CD4-positive, alpha-beta T cell treated with Interleukin-4 for 1 hour (primary cell): ENCODE measurements around the gene COX4I1.
"Not testable (repeated sequence)": the region's sequence is repeated elsewhere in the genome, so short reads cannot be mapped to it uniquely, and the experiment has no call there.

ENCODE experiments used
- DNase-seq, 2 donors: peaks; one replicate each; pipeline ENCODE4 v3.0.0-alpha.2; 2020 to 2022

The COX4I1 gene

DNA sequence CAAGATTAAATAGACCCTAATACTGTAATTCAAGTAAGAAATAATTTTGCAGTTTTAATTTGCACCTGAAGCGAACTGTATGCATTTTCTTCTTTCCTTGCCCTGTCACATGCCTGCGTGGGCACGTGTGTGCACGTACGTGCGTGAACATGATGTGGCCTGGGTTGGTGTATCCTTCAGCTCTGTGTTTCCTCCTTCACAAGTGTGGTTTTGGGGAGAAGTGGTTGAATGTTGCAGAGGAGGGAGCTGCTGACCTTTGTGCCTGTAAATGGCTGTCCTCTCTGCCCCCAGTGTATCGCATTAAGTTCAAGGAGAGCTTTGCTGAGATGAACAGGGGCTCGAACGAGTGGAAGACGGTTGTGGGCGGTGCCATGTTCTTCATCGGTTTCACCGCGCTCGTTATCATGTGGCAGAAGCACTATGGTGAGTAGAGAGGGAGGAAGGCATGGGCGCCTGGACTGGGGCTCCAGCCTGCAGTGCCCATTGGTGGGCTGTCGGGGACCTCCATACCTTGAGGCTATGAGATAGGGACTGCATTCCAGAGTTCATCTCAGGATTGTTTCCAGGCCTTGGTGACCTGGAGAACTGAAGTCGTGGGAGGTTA, 6.0 kb downstream of the COX4I1 start:
- no peak for DNase-seq

- DNase-seq, result no peak
Measured at GRCh38 chr16:85806539-85806938, 7.0 kb downstream of the COX4I1 start.

DNA sequence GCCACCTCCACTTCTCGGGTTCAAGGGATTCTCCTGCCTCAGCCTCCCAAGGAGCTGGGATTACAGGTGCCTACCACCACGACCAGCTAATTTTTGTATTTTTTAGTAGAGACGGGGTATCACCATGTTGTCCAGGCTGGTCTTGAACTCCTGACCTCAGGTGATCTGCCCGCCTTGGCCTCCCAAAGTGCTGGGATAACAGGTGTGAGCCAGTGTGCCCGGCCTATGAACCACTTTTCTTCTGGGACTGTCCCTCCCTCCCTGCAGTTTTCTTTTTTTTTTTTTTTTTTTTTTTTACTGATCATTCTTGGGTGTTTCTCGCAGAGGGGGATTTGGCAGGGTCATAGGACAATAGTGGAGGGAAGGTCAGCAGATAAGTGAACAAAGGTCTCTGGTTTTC, 7.8 kb downstream of the COX4I1 start:
- DNase-seq, result not testable (repeated sequence)

DNA sequence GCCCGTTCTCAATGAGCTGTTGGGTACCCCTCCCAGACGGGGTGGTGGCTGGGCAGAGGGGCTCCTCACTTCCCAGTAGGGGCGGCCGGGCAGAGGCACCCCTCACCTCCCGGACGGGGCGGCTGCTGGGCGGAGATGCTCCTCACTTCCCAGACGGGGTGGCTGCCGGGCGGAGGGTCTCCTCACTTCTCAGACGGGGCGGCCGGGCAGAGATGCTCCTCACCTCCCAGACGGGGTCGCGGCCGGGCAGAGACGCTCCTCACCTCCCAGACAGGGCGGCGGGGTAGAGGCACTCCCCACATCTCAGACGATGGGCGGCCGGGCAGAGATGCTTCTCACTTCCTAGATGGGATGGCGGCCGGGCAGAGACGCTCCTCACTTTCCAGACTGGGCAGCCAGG, 8.6 kb downstream of the COX4I1 start:
- DNase-seq, result not testable (repeated sequence)

- no peak for DNase-seq
Measured at GRCh38 chr16:85808926-85809325, 9.4 kb downstream of the COX4I1 start.

GRCh38 chr16:85809645-85810044, 10.2 kb downstream of the COX4I1 start:
- no peak for DNase-seq

DNA sequence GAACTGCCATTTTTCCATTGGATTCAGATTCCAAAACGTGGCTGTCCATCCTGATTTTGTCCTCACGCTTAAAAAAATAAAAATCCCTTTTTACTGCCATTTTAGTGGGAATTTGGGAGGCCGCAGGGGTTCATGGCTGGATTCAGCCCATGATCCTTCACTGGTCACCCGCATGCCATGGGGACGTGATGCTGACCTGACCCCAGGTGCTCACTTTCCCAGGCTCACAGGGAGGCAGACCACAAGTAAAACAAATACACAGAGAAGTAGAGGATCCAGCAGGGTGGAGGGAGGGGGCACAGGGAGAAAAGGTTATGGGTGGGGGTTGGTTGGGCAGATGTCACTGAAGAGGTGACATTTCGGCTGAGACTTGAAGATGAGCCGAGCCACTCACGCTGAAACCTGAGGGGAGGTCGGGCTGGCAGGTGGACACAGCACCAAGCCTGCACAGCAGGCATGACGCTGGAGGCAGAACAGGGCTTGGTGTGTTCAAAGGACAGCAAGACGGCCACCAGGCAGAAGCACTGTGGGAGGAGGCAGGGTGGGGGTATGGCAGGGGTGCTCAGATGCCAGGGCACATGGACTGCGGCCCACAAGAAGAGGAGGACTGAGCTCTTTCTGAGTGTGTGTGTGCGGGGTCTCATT, 10.7 kb downstream of the COX4I1 start:
- no peak for DNase-seq

DNA sequence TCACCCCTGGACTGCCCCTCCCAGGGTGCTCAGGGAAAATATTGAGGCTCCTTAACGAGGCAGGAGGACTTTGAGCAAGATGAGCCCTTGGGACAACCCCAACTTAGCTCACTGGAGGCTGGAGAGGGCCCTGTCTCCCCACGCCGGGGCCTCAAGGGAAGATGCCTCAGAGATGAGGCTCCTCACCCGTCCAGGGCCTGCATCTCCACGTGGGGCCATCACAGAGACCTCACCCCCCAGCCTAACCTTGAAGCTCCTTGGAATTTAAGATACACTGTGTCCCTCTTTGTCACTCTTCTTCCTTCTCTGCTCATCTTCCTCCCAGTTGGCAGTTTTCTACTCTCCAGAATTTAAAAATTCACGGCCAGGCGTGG, 11.2 kb downstream of the COX4I1 start:
- DNase-seq, result no peak

DNA sequence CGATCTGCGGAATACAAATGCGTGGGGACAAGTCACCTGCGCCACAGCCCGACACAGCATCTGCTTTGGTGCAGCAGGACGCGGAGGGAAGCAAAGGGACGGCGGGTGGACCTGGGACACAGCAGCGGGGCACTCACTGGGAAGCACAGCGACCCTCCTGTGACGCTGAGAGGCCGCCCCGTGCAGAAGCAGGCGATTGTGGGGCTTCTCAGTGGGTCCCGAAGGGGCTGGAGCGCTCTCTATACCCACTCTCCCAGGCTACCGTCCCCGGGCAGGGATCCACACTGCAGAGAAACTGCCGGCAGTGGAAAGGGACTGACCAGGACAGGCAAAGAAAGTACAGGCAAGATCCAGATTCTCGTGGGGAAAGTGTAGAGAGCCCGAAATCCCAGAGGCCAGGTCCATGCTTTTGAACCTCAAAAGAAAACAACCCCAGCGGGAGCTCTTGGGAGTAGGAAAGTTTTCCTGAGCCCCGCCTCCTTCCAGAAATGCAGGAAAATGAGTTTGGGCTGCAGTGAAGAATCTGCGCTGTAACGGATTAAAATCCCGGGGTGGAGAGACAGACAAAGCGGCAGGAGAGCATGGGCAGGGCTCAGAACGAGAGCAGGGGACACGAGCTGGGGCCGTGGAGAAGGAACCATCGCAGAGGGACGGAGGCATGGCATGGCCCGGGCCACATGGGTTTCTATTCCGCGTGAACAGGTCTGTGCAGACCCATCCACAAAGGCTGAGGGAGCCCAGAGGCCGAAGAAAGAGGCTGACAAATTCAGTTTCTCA, 12.7 kb downstream of the COX4I1 start:
- DNase-seq, result no peak

- no peak for DNase-seq
Measured at GRCh38 chr16:85812811-85813700, 13.6 kb downstream of the COX4I1 start.

GRCh38 chr16:85816159-85816558, 16.7 kb downstream of the COX4I1 start:
- no peak for DNase-seq

- DNase-seq, result not testable (repeated sequence)
Measured at GRCh38 chr16:85817195-85817594, 17.7 kb downstream of the COX4I1 start.

DNA sequence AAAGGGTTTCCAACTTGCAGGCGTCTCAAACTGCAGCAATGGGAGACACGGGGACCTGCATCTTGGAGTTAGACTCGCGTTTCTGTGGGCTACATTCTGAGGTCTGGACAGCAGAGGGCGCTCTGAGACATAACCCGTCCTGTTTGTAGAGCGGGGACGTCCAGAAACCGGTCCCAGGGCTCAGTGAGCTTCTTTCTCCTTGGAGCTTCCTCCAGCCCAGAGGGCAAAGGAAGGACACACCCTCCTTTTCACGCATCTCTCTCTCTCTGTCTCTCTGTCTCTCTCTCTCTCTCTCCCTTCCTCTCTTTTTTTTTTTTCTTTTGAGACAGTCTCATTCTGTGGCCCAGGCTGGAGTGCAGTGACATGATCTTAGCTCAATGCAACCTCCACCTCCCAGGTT, 19.8 kb downstream of the COX4I1 start:
- DNase-seq, result peak; percentile 82 to 85

GRCh38 chr16:85819771-85820170, 20.3 kb downstream of the COX4I1 start:
- DNase-seq, result no peak

DNA sequence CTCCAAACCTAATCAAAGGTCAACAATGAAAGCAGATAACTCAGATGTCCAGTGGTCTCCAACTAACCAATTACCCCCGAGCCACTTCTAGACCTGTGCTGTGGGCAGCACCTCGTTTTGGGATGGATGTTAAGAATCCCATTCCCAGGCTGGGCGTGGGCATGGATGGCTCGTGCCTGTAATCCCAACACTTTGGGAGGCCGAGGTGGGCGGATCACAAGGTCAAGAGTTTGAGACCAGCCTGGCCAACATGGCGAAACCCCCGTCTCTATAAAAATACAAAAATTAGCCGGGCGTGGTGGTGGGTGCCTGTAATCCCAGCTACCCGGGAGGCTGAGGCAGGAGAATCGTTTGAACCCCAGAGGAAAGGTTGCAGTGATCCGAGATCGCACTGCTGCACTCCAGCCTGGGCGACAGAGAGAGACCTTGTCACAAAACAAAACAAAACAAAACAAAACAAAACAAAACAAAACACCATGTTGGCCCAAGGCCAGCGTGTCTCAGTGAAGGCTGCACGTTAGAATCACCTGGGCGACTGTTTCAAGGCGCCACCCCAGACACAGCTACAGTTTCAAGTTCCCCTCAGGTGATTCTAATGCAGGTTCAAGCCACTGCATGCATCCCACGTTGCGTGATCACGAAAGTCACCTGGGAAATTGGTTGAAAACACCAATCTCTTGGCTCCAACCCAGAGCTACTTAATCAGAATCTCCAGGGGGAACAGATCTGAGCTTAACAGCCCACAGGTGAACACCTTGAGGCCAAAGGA, 21.3 kb downstream of the COX4I1 start:
- DNase-seq, result no peak

GRCh38 chr16:85821390-85822135, 22.1 kb downstream of the COX4I1 start:
- DNase-seq, result peak; percentile 76 to 83

DNA sequence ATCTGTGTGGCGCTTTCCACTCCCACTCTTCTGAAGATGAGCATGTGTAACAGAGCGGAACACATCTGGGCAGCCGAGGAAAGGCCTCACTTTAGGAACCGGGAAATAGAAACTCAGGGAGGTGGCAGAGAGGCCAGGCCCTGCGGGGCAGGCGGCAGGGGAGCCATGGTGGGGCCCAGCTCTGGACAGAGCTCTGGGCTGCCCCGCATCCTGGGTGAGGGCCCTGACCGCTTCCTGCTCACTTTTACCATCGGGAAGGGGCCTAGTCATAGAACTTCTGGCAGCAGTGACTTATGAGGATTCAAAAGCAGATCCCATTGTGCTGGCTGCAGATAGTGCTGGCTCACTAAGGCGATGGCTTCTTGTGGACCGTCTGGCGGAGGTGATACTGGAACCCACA, 22.6 kb downstream of the COX4I1 start:
- no peak for DNase-seq

- no peak for DNase-seq
Measured at GRCh38 chr16:85823328-85823920, 23.9 kb downstream of the COX4I1 start.

- peak in 1 of 2 donors; percentile 41 for DNase-seq
Measured at GRCh38 chr16:85824161-85825135, 25.0 kb downstream of the COX4I1 start.

DNA sequence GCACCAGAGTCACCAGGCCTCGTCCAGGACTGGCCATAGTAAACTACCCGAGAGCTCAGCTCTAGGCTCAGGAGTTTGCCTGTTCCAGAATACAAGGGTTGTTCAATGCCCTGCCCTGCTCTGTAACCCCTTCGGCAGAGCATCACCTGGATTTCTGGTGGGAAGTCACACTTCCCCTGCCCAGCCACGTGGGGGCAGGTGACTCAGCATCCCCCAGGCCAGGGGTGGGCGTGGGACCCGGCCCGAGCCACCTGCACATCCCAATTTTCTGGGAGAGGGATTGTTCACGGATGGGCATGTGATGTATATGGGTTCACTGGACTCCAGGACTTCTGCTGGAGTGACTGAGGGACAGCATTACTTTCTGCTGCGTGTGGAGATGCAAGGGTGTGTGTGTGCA, 25.8 kb downstream of the COX4I1 start:
- DNase-seq, result no peak
